Kidney (tissue), 11 donors: ENCODE data around the gene FCGR3A. TPM values are rescaled to one million over a fixed set of nuclear protein-coding genes. Genes with fewer than 3 reads are reported as not detected.
A peak's percentile ranks its signal among the peaks of the same experiment; 100 is the strongest.
"Not testable (repeated sequence)": the region's sequence is repeated elsewhere in the genome, so short reads cannot be mapped to it uniquely, and the experiment has no call there.

Source experiments
- DNase-seq, 5 donors: peaks; one replicate each; pipeline ENCODE4 v3.0.0-alpha.2; 2013 to 2020
- FAIRE-seq: peaks from 2 replicates; lab custom pipeline; 2012; peaks lifted over from hg19 to GRCh38; lab: Jason Lieb, UNC
- H3K27ac ChIP-seq, 2 donors: one replicate each; pipeline ENCODE4 v1.7.0; 2013; ENCODE audit warnings: low read depth in 2 of 2, low read length in 2 of 2, inconsistent platforms in 1 of 2
- H3K27me3 ChIP-seq: one replicate; pipeline ENCODE4 v1.7.1; 2013; ENCODE audit warnings: low read length, inconsistent platforms; ENCODE audit not compliant: control insufficient read depth, insufficient read depth
- H3K36me3 ChIP-seq, 3 donors: one replicate each; pipeline versions ENCODE4 v1.7.0 to v1.7.1; 2013; ENCODE audit warnings: low read length in 3 of 3, control low read depth in 1 of 3, inconsistent platforms in 1 of 3; ENCODE audit not compliant: insufficient read depth in 3 of 3, control insufficient read depth in 2 of 3
- H3K4me1 ChIP-seq, 3 donors: one replicate each; pipeline versions ENCODE4 v1.7.0 to v1.7.1; 2013; ENCODE audit warnings: low read length in 3 of 3, inconsistent platforms in 1 of 3, low read depth in 1 of 3; ENCODE audit not compliant: control insufficient read depth in 2 of 3, insufficient read depth in 2 of 3
- H3K4me3 ChIP-seq, 3 donors: one replicate each; pipeline versions ENCODE4 v1.7.0 to v1.8.1; 2013; ENCODE audit warnings: low read length in 3 of 3, control low read depth in 1 of 3, inconsistent platforms in 1 of 3
- H3K9ac ChIP-seq, 3 donors: one replicate each; pipeline versions ENCODE4 v1.7.0 to v1.7.1; 2013; ENCODE audit warnings: low read length in 3 of 3, control low read depth in 1 of 3, inconsistent platforms in 1 of 3
- H3K9me3 ChIP-seq, 3 donors: one replicate each; pipeline versions ENCODE4 v1.7.0 to v1.7.1; 2013; ENCODE audit warnings: low read length in 3 of 3, control low read depth in 1 of 3, inconsistent platforms in 1 of 3; ENCODE audit not compliant: control insufficient read depth in 2 of 3, insufficient read depth in 1 of 3
- intact Hi-C: fragments of 100-400 bp; cut with DNase I; formaldehyde crosslinking; loops from one replicate; pipeline ENCODE4 v1.11.1; 2022
- polyA plus RNA-seq: library from polyadenylated mRNA; stranded (reverse); fragments of 350-450 nt; fragmentation: Illumina TruSeq; extraction: RNeasy Lipid Tissue Mini Kit (QIAGEN cat#74804); gene quantifications from one replicate; pipeline ENCODE4 v1.2.3, GENCODE V29; 2014; ENCODE audit warnings: low read depth, low replicate concordance; ENCODE audit not compliant: insufficient read depth
- total RNA-seq: library from RNA; stranded (reverse); fragmentation: NEBNext Ultra II Directional; extraction: Animal tissue kit (Norgen Biotek cat#: 25700); gene quantifications from one replicate; pipeline ENCODE4 v1.2.1, GENCODE V29; 2021
- donor health status: control.
- donor health status: control.
- donor health status: DM: yes; HTN: yes; CAD: no.
- donor health status: Normal renal cell carcinoma (clear cell type).

Gene FCGR3A
- total and polyA plus RNA-seq, 2 donors from 2014 or later: 12.2 to 41.7 TPM

GRCh38 chr1:161566602-161566960 lies 17.0 kb upstream of the FCGR3A start:
- H3K9ac ChIP-seq, H3K36me3 ChIP-seq, FAIRE-seq, H3K9me3 ChIP-seq, H3K27me3 ChIP-seq, H3K27ac ChIP-seq, DNase-seq, H3K4me3 ChIP-seq, H3K4me1 ChIP-seq, intact Hi-C loops: not testable (repeated sequence)

- H3K27me3 ChIP-seq, H3K9me3 ChIP-seq, DNase-seq, intact Hi-C loops, H3K4me1 ChIP-seq, H3K36me3 ChIP-seq, H3K27ac ChIP-seq, H3K9ac ChIP-seq, H3K4me3 ChIP-seq, FAIRE-seq: not testable (repeated sequence)
These were observed 13.9 kb upstream of the FCGR3A start for GRCh38 chr1:161563522-161563921.

GRCh38 chr1:161562441-161562840 lies 12.8 kb upstream of the FCGR3A start:
- H3K27me3 ChIP-seq, FAIRE-seq, H3K4me1 ChIP-seq, intact Hi-C loops, H3K27ac ChIP-seq, H3K9ac ChIP-seq, DNase-seq, H3K9me3 ChIP-seq, H3K36me3 ChIP-seq, H3K4me3 ChIP-seq: not testable (repeated sequence)

DNA sequence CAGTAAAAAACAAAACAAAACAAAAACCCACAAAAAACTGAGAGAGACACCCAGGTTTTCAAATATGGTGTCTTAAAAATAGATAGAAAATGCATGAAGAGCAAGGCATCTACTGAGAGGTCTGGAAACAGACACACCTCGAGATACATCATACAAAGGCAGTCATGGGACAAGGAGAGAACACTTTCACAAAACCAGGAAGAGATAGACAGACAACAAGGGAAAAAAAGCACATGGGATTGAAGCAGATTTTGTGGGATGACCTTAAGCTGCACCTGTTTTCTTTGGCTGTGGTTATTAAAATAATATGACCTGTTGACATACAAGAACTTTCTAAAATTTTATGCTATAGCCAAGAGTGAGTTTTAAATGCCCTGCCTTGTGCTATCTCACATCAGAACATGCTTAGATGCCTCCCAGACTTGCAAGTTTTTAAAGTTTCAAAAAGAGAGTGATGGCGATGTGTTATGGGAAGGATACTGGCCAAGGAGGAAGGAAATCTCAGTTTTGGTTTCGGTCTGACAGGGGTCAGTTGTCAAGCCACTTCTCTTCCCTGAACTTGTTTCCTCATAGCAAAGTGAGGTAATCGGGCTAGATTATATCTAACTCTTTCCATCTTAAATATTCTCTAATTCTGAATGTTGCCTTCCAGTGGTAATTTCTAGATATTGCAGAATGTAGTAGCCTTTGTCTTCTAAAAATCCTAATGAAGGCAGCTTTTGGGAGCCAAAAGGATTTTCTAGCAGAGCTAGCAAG lies 11.5 kb upstream of the FCGR3A start:
- peak in 2 of 5 donors; percentile 20 to 66 for DNase-seq
- H3K27me3 ChIP-seq, H3K4me3 ChIP-seq, H3K4me1 ChIP-seq, intact Hi-C loops, FAIRE-seq, H3K9me3 ChIP-seq, H3K9ac ChIP-seq, H3K27ac ChIP-seq, H3K36me3 ChIP-seq: not testable (repeated sequence)

- H3K27ac ChIP-seq, H3K36me3 ChIP-seq, intact Hi-C loops, H3K4me3 ChIP-seq, FAIRE-seq, H3K27me3 ChIP-seq, DNase-seq, H3K4me1 ChIP-seq, H3K9me3 ChIP-seq, H3K9ac ChIP-seq: not testable (repeated sequence)
These were observed 8.2 kb upstream of the FCGR3A start for GRCh38 chr1:161557506-161558450.

- H3K9ac ChIP-seq, H3K9me3 ChIP-seq, H3K27ac ChIP-seq, H3K4me3 ChIP-seq, H3K27me3 ChIP-seq, H3K36me3 ChIP-seq, intact Hi-C loops, DNase-seq, H3K4me1 ChIP-seq, FAIRE-seq: not testable (repeated sequence)
These were observed 7.4 kb upstream of the FCGR3A start for GRCh38 chr1:161556990-161557389.

DNA sequence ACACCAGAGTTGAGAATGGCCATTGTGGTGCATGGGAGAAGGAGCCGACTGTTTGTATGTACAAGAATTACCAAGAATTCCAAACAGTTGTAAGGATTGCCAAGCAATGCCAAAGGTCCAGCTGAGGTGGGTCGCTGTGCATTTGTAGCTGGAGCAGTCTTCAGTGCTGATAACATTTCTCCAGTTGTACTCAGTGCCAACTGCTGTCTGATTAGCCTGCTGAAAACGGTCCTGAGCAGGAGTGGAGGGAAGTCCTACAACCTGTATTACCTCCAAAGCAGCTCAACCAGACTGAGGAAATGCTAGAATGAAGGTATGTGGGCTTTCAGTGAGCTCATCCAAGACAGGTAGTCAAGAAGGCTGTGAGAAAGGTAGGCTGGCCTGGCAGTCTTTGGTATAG lies 6.5 kb upstream of the FCGR3A start:
- H3K27me3 ChIP-seq, H3K27ac ChIP-seq, H3K36me3 ChIP-seq, DNase-seq, FAIRE-seq, intact Hi-C loops, H3K9ac ChIP-seq, H3K9me3 ChIP-seq, H3K4me1 ChIP-seq, H3K4me3 ChIP-seq: not testable (repeated sequence)

GRCh38 chr1:161554815-161555417 lies 5.3 kb upstream of the FCGR3A start:
- H3K9ac ChIP-seq, intact Hi-C loops, H3K4me1 ChIP-seq, H3K36me3 ChIP-seq, H3K27me3 ChIP-seq, FAIRE-seq, DNase-seq, H3K27ac ChIP-seq, H3K4me3 ChIP-seq, H3K9me3 ChIP-seq: not testable (repeated sequence)
